ENCODE data around the gene C1GALT1.
"Not testable (repeated sequence)": the region's sequence is repeated elsewhere in the genome, so short reads cannot be mapped to it uniquely, and the experiment has no call there.

Gene C1GALT1

DNA sequence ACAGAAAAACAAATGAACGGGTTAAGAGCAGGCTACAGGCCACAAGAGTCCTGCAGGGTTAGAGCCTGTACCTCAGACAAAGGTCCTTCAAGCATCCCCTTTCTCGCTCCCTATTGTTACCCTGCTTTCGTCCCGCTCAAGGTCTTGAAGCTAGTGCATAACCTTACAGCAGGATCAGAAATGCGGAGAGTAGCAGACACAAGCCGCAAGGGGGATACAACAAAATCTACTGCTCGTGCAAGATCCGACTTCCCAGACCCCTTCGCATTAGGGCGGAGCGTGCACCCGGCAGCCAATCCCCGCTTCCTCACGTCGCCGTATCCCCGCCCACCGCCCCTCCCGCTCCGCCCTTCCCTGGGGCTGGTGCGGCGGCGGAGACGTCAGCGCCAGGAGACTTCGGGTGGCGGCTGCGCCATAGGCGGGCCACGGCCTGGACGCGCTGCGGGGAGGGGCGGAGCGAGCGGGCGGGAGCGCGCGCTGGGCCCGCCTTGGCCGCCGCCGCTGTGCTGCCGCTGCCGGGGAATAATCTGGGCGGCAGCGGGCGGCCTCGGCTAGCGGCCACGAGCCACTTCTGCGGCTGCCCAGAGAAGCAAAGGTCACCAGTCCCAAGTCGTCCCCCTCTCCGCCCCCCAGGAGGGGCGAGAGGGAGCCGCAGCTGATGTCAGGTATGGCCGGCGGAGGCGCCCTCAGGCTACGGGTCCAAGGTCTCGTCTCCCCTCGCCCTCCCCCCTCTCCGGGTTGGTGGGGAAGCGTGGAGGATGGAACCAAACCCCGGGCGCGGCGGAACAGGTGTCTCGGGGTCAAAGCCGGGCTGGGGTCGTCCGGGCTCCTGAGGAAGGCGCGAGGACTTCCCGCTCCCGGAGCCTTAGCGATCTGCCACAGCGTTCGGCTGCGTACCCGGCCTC is at the start of gene C1GALT1:
TSS of gene C1GALT1 (plus strand) at position 389 of the 905 bp plus-strand sequence. CDS start 51,776 bp downstream, outside the sequence.
- DNase-seq: peak; percentile 95

GRCh38 chr7:7134046-7134445 is 48.3 kb upstream of the C1GALT1 start:
- DNase-seq: no peak

GRCh38 chr7:7135074-7135473 is 47.3 kb upstream of the C1GALT1 start:
- DNase-seq: no peak

DNA sequence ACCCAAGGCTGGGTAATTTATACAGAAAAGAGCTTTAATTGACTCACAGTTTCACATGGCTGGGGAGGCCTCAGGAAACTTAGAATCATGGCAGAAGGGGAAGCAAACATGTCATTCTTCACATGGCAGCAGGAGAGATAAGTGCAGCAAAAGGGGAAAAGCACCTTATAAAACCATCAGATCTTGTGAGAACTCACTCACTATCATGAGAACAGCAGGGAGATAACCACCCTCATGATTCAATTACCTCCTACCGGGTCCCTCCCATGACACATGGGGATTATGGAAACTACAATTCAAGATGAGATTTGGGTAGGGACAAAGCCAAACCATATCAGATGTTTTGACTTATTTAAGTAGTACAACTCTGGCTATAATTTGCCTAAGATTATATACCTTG is 46.4 kb upstream of the C1GALT1 start:
- not testable (repeated sequence) for DNase-seq

DNA sequence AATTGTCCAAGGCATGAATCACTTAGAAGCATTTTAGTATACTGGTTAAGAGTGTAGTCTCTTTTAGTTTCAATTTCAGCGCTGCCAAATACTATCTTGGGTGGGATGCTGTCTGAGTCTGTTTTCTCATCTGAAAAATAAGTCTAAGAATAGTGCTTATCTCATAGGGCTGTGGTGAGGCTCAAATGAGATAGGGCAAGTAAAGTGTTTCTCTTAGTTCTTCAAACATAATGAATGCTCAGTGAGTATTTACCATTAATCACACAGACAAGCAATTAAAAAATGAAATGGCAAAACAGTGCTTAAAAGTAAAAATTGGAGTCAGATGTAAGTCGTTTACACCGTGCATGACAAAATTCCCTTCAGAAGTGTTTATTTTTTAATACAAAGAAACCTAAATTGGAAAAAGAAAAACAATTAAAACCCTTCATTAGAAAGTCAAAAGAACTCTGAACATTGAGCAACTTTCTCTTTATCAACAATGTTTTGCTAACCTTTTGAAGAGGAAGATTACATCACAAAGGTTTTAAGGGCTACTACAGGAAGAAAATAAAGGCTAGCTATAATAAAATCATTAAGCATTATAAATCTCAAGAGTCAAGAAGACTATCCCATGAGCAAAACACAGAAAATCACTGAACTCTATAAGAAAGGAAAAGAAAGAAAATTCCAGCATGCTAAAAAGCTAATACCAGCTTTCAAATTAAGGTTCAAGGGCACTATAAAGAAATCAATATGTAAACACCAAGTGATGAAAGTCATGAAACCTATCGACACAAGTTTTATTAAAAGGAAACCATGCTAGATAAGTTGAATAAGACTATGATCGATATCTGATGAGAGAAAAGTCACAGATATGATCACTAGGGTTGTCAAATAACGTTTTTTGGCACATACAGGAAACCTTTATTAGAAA is 45.6 kb upstream of the C1GALT1 start:
- DNase-seq: peak; percentile 41

DNA sequence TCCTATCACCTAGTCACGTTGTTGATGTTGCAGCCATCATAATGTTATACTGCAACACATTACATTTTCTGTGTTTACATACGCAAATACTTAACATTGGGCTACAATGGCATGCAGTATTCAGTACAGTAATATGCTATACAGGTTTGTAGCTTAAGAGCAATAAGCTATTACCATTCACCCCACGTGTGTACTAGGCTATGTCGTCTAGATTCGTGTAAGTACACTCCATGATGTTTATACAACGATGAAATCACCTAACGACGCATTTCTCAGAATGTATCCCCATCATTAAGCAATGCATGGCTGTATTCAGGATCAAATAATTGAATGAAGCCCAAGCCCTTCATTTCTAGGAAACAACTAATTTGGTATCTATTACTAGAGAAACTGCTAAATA is 43.4 kb upstream of the C1GALT1 start:
- DNase-seq: peak; percentile 2

DNA sequence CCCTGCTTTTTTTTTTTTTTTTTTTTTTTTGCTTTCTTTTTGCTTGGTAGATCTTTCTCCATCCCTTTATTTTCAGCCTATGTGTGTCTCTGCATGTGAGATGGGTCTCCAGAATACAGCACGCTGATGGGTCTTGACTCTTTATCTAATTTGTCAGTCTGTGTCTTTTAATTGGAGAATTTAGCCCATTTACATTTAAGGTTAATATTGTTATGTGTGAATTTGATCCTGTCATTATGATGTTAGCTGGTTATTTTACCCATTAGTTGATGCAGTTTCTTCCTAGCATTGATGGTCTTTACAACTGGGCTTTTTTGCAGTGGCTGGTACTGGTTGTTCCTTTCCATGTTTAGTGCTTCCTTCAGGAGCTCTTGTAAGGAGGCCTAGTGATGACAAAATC is 38.9 kb upstream of the C1GALT1 start:
- DNase-seq: not testable (repeated sequence)

GRCh38 chr7:7145151-7145550 is 37.2 kb upstream of the C1GALT1 start:
- DNase-seq: not testable (repeated sequence)

DNA sequence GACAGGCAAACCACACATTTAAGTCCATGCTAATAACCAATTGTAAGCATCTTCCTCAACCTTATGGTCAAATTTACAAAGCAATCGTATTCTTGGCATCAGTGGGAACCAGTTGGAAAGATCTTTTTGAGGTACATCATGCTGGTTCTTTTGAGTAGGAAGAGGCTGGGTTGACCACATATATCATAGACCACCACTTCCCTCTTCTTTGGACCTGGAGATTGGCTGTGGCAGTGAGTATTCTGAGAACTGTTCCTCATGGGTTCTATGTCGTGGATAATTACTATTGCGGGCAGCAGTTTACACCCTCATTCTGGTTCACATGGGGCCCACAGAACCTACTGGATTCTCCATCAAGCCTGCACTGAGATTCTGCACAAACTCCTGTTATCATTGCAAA is 35.5 kb upstream of the C1GALT1 start:
- DNase-seq: no peak

GRCh38 chr7:7148798-7149481 is 33.4 kb upstream of the C1GALT1 start:
- no peak for DNase-seq

DNA sequence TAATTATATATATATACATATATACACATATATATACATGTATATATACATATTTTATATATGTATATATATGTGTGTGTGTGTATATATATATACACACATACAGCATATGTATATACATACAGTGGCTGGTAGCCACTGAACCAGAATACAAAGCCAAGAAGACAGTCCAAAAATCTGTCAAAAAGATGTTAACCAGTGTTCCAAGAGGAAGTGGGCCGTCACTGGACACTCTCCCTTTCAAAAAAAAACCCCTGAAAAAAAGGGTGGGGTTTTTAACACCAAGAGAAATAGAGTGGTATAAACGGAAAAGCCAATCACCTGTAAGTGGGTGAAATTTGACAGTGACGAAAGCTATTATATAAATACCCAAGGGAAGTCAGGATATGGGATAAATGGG is 31.1 kb upstream of the C1GALT1 start:
- no peak for DNase-seq

DNA sequence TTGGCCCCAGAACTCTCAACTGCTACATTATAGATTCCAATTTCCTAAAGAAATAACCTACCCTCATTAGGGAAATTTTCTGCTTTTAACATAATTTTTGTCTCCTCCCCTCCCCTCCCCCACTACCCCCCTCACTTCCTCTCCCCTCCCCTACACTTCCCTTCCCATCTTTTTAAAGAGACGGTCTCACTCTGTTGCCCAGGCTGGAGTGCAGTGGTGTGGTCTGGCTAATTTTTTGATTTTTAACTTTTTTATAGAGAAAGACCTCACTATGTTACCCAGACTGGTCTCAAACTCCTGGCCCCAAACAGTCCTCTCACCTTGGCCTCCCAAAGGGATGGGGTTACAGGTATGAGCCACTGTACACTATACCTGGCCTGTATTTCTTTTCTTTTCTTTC is 30.5 kb upstream of the C1GALT1 start:
- no peak for DNase-seq

DNA sequence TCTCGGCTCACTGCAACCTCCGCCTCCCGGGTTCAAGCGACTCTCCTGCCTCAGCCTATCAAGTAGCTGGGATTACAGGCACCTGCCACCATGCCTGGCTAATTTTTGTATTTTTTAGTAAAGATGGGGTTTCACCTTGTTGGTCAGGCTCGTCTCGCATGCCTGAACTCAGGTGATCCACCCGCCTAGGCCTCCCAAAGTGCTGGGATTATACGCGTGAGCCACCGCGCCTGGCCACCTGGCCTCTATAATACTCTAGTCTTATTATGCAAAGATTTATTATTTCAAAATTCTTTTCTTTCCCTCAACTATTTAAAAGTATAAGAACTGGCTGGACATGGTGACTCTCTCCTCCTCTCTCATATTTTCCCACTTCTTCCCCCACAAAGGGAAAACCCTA is 30.0 kb upstream of the C1GALT1 start:
- DNase-seq: no peak

DNA sequence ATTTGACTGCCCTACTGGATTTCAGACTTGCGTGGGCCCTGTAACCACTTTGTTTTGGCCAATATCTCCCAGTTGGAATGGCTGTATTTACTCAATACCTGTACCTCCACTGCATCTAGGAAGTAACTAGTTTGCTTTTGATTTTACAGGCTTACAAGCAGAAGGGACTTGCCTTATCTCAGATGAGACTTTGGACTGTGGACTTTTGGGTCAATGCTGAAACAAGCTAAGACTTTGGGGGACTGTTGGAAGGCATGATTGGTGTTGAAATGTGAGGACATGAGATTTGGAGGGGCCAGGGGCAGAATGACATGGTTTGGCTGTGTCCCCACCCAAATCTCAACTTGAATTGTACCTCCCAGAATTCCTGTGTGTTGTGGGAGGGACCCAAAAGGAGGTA is 28.0 kb upstream of the C1GALT1 start:
- not testable (repeated sequence) for DNase-seq

DNA sequence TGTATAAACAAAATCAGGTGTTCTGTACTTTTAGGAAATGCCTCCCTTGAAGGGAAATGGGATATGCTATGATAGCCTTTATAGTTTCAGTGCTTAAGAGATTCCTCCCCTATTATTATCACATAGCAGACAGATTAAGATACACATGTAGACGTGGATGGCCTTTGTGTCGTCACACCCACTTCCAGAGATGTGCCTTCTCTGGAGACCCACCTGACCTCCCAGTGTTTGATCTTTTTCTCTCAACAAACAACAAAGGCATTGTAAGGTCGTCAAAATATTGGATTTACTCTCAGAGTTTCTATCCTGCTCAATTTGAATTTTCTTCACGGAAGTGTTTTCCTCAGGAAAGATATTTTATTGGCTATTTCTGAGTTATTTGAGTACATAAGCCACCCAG is 25.7 kb upstream of the C1GALT1 start:
- DNase-seq: no peak

- no peak for DNase-seq
Measured at GRCh38 chr7:7157177-7157886, 25.0 kb upstream of the C1GALT1 start.

- no peak for DNase-seq
Measured at GRCh38 chr7:7157887-7158271, 24.5 kb upstream of the C1GALT1 start.

- no peak for DNase-seq
Measured at GRCh38 chr7:7159063-7159658, 23.2 kb upstream of the C1GALT1 start.

- DNase-seq: no peak
Measured at GRCh38 chr7:7164591-7164990, 17.8 kb upstream of the C1GALT1 start.

GRCh38 chr7:7165372-7165771 is 17.0 kb upstream of the C1GALT1 start:
- DNase-seq: no peak

DNA sequence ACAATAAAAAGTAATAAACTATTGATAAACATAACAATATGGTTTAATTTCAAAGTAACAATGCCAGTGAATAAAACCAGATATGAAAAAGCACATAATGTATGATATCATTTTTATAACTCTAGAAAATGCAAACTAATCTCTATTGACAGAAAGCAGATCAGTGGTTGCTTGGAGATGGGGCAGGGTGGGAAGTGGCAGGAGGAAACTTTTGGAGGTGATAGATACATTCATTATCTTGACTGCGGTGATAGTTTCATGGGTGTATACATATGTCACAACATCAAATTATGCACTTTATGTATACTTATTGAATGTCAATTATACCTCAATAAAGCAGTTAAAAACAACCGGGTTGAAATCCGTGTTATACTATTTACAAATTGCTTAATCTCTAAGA is 16.0 kb upstream of the C1GALT1 start:
- DNase-seq: no peak

- no peak for DNase-seq
Measured at GRCh38 chr7:7169296-7169695, 13.0 kb upstream of the C1GALT1 start.

Measured in NCI-H774 (cell line).